22Rv1 (cell line): Measurements from ENCODE around the gene SFRP2.

Experiments used
- CTCF ChIP-seq: fragments of 450-650 bp; IDR thresholded peaks from 2 replicates; pipeline ENCODE4 v1.5.1; 2017; ENCODE audit warnings: mild to moderate bottlenecking
- ZFX ChIP-seq: fragments of 450-650 bp; IDR thresholded peaks from 2 replicates; pipeline ENCODE4 v1.6.1; 2017; ENCODE audit warnings: antibody characterized with exemption, borderline replicate concordance

- TF ChIP-seq CTCF (no peak), ZFX (no peak)
Measured at GRCh38 chr4:153825126-153825525, 36.2 kb upstream of the SFRP2 start.
